GM18867 (cell line): Measurements from ENCODE around the gene RAB36.
"Not testable (repeated sequence)": the region's sequence is repeated elsewhere in the genome, so short reads cannot be mapped to it uniquely, and the experiment has no call there.

Experiments used
- ATAC-seq: cut with Tn5 transposase; IDR thresholded peaks from one replicate; pipeline ENCODE4 v1.9.1; 2021; ENCODE audit warnings: mild to moderate bottlenecking, moderate library complexity; ENCODE audit not compliant: unreplicated experiment

RAB36 gene

DNA sequence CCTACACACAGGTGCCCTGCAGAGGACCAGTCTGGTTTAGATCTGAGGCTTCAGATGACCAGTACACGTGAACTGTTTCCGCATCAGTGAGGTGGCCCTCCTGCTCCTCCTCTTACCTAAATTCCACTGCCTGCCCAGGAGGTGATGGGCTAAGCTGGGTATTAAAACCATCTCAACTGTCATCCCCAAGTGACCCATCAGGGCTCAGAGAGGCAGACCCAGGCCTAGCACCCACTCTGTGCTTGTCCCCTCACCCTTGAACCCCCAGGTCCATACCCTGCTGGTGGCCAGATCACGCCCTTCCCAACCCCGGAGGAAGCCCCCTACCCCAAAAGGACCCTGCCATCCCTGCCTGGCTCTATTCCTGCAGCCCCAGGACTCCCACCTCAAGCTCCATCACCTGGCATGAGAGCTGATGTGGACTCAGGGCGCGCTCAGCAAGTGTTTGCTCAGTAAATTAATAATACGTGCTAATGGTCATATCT, 24.8 kb upstream of the RAB36 start:
- ATAC-seq = no peak

DNA sequence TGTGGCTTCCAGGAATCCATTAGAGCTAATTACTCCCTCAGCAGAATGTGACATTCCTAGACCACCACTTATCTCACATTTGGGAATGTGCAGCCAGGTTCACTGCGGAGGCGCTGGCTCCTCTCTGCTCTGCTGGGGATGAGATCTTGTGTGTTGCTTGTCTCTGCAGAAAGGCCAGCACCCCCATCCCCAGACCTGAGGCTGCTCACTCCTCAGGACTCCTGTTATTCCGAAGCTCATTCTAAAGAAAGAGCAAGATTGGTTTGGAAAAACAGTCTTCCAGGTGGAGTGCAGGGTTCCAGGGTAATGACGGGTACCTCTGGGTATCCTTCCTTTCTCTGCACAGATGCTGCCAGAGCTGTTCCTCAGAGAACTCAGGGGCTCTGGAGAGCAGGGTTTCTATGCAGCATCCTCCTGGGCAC, 24.3 kb upstream of the RAB36 start:
- ATAC-seq = no peak

DNA sequence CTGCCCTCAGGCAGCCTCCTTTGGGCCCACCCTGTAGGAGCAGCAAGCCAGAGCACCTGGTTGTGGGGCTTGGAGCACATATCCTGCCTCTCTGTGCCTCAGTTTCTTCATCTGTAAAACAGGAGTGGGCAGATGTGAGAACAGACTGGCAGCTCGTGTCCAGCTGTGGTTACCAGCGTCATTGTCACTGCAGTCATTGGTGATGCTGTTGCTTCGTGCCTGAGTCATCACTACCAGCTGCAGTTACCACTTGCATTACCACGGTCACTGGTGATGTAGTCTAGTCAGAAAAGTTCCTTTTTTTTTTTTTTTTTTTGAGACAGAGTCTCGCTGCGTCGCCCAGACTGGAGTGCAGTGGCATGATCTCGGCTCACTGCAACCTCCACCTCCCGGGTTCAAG, 23.9 kb upstream of the RAB36 start:
- no peak for ATAC-seq

DNA sequence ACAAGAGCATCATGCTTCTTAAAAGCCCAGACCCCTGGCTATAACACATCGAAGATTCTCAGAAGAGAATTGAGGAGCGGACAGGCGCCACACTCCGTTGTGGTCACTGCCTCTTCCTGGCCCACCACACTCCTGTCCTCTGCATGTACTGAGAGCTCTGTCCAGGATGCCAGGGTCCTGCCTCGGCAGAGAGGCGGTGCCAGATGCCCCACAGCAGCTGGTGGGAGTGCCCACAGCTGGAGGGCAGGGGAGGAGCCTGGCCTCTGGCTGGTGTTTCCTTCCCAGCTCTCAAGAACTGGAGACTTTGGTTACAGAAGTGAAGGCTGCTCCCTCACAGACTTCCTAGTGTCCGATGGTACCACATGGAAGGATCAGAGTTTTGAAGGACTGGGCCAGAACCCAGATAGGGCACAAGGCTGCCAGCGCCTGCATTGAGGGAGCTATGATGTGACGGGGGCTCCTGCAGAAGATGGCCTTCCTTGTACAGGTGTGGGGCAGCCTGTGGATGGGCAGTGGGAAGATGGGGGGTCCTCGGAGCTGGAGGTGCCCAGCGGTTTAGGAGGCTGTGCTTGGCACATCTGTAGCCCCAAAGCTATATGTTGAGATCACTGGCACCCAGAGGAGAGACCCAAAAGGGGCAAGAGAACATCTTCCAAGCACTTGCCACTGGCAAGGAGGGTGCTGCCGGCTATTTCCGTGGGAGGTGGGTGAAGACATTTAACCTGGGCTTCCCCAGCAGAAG, 22.9 kb upstream of the RAB36 start:
- no peak for ATAC-seq

DNA sequence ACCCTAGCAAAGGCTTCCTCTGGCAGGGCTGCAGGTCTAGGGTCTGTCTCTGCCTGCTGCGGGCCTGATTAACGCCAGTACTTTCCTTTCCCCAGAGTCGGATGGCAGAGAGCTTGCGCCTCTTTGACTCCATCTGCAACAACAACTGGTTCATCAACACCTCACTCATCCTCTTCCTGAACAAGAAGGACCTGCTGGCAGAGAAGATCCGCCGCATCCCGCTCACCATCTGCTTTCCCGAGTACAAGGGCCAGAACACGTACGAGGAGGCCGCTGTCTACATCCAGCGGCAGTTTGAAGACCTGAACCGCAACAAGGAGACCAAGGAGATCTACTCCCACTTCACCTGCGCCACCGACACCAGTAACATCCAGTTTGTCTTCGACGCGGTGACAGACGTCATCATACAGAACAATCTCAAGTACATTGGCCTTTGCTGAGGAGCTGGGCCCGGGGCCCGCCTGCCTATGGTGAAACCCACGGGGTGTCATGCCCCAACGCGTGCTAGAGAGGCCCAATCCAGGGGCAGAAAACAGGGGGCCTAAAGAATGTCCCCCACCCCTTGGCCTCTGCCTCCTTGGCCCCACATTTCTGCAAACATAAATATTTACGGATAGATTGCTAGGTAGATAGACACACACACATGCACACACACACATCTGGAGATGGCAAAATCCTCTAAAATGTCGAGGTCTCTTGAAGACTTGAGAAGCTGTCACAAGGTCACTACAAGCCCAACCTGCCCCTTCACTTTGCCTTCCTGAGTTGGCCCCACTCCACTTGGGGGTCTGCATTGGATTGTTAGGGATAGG, 22.1 kb upstream of the RAB36 start:
- ATAC-seq = no peak

DNA sequence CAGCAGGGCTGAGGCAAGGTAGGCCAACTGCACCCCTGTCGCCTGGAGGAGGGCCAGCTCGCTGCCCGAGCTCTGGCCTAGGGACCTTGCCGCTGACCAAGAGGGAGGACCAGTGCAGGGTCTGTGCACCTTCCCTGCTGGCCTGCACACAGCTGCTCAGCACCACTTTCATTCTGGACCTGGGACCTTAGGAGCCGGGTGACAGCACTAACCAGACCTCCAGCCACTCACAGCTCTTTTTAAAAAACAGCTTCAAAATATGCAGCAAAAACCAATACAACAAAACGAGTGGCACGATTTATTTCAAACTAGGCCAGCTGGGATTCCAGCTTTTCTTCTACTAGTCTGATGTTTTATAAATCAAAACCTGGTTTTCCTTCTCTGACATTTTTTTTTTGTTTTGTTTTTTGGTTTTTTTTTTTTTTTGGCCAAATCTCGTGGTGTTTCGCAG, 21.4 kb upstream of the RAB36 start:
- ATAC-seq = no peak

DNA sequence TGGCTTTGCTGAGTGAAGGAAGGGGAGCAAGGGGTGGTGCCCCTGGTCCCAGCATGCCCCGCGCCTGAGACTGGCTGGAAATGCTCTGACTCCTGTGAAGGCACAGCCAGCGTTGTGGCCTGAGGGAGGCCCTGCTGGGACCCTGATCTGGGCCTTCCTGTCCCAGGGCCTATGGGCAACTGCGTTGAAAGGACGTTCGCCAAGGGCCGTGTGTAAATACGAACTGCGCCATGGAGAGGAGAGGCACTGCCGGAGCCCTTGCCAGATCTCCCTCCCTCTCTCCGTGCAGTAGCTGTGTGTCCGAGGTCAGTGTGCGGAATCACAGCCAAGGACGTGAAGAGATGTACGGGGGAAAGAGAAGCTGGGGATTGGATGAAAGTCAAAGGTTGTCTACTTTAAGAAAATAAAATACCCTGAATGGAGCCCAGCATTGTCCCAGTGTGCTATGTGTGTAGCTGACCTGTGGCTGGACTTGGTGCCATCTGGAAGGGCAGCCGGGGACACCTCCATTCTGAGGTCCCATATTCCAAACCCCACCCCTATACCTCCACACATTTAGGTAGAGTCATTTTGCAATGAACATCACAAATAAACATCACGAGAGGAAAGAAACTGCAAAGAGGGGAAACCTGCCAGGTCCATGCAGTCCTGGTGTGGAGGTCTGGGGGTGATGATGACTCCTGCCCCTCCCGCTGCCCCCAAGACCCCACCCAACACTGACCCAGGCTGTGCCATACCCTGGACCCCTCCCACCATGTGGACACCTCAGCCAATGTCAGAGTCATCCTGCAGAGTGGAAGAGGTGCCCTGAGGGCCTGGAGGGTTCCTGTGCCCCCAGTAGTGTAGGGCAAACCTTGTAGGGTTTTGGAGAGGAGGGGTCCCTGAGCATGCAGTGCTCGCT, 20.4 kb upstream of the RAB36 start:
- ATAC-seq = no peak

DNA sequence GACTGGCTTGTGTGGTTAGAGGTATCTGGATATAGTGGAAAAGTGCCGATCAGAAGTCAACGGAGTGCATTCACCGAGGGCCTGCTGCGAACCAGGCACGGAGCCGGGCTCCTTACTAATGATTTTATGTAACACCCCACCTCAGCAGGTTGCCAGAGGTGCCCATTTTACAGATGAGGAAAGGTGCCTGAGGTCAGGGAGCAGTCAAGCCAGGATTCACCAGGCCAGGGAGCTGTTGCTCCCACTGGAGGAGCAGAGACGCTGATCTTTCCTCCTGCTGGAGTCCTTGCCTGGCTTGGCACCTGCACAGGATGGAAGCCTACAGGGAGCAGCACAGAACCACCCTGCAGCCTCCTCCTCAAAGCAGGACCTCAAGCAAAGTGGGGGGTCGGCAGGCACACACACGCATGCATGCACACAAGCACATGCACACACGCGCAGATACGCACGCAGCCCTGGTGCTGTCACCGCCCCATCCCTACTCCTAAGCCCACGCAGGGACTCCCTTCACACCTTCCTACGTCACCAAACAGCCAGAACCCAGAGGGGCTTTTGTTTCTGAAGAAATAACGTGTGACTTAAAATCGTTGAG, 19.7 kb upstream of the RAB36 start:
- ATAC-seq = no peak

DNA sequence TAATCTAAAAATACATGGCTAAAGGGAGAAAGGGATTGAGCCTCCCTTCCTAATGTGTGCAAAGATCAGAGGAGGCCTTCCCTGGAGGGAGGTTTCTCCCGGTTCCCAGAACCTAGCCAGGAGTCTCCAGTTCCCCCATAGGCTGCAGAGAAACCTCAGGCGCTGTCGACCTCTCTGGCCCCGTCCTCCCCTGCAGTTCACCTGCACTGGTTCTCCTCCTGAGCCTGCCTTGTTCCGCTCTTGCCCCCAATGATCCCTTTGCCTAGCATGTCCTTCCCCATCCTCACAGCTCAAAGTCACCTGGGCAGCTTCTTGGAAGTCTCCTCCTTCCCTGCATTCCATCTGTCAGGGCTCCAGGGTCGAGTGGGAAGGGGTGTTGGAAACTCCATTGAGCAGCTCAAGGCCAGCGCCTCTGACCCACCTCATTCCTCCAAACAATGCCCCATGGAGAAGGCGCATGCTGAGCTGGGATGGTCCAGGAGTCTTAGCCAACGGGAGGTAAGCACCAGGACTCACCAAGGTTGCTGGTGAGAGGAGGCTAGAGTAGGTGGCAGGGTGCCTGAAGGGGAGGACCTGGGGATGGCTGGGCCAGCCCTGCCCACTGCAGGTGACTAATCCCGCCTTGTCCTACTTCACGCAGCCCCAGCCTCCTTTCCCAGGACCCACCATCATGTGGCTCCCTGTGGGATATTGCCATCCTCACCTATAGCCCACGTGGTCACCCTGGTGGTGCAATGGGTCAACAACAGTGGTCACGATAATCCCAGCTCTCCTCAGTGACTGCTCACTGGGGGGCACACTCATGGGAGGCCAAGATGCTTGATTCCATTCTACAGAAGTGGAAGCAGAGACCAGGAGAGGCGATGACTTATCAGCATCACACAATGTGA, 18.9 kb upstream of the RAB36 start:
- ATAC-seq = no peak

DNA sequence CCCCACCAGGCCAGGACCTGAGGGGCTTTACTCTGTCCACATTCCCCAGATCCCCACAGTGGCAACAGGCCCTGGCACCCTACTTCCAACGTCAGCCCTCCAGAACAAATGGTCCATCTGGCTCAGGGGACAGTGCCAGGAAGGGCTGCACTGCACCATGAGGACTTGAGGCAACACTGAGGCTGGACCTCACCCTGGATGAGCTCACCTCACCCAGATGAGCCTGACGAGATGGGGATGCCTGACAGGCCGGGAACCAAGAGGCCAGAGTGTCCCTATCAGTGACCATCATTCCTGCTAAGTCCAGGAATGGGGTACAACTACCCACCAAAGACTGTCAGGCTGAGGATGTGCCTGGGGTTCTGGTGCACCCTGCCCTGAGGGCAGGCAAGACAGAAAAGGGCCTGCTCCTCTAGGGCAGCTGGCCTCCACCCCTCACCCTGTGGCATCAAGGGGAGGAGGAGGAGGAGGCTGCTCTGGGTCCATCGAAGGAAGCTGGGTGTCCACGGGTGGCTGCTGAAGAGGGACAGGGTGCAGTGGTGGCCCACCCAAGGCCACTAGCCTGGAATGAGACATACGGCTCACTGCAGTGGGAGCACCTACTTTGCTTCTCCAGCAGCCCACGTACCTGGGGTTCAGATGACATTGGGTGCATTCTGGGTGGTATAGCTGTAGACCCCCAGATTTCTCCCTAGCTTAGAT, 18.1 kb upstream of the RAB36 start:
- no peak for ATAC-seq

DNA sequence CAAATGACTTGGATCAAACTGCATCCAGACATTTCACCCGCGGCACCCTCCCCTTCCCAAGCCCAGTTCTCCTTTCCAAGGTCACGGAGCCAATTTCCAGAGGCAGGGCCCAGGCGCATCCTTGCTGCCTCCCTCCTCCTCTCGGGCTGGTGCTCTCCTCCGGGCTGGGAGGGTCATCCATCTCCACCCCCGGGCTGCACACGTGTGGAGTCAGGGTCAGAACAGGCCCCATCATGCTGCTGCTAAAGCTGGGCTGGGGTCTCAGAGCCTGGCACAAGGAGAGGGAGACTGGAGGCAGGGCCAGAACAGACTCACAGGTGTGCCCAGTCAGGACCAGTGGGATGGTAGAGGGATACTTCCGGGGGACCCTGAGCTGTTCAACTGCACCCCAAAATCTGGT, 17.5 kb upstream of the RAB36 start:
- no peak for ATAC-seq

DNA sequence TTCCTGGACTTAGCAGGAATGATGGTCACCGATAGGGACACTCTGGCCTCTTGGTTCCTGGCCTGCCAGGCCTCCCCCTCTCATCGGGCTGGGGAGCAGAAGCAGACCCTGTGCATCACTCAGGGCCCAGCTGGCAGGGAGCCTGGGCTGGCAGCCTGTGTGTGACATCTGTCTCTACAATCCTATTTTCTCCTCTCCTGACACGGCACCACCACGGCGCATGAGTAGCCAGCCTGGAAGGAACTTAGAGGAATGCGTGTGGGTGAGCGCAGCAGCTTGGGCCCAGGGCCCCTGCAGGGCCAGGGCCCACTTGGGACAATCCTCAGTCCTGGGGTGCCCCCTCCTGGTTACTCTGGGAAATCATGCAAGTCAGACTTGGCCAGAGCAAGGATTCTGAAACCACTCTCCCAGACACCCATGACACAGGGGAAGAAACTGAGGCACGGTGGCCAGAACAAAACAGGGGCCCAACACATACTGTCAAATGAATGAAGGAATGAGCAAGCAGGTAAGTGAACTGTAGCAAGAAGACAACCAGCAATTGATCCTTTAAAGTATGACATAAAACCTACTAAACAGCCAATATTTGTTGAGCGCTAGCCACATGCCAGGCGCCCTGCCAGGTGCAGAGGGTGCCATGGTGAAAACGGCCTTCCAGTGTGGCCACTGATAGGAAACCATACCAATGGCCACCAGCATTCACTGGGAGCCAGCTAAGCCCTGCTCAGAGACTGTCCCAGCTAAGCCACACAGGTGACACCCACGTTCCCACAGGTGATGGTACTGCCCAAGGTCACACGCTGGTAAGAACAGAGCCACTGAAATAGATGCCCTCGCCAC, 16.8 kb upstream of the RAB36 start:
- no peak for ATAC-seq

DNA sequence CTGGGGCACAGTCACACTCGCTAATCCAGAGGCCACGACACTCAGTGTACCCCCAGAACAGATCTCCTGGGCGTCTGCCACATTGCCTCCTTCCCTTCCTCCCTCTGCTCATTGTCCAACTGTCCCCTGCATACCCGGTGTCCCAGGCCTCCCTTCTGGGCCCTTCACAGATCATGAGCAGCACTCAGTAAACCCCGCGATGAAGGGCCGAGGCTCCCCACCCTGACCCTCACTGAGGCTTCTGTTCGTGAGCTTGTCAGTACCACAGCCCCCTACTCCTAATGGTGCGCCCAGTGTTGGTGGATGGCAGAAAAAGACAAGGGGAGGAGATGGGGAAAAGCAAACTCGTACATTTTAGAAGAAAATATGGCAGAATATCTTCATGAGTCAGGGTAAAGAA, 16.1 kb upstream of the RAB36 start:
- no peak for ATAC-seq

DNA sequence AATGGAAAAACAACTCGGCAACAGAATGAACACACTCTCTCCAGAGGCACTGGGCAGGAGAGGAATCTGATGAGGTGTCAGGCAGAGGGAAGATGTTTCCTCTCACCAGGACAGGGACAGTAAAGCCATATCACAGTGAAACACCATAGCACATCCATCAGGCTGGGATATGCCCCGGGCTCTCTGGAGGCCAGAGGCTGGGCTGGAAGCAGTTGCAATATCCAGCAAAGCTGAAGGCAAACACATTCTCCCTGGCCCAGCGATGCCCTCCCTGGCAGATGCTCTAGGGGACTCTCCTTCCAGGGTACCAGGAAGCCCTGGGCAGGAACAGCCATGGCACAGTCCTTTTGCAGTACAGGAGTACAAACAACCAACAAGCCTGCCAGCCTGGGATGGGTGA, 14.6 kb upstream of the RAB36 start:
- ATAC-seq = no peak

DNA sequence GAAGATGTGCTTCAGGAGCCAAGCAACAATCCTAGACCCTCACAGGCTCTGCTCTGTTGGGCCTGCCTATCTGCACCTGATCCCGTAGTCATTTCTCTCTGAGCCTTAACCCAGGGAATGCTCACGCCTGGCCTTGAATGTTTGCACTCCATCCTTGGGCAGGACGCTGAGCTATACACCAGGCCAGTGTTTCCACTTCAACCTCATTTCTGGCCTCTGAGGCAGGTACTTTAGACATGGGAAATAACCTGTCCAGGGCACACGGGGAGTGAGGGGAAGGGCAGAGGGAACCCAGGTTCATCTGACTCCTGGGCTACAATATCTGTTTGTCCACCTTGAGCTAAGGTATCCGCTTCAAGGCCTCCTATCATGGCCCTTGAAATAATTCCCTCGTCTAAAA, 13.3 kb upstream of the RAB36 start:
- no peak for ATAC-seq

DNA sequence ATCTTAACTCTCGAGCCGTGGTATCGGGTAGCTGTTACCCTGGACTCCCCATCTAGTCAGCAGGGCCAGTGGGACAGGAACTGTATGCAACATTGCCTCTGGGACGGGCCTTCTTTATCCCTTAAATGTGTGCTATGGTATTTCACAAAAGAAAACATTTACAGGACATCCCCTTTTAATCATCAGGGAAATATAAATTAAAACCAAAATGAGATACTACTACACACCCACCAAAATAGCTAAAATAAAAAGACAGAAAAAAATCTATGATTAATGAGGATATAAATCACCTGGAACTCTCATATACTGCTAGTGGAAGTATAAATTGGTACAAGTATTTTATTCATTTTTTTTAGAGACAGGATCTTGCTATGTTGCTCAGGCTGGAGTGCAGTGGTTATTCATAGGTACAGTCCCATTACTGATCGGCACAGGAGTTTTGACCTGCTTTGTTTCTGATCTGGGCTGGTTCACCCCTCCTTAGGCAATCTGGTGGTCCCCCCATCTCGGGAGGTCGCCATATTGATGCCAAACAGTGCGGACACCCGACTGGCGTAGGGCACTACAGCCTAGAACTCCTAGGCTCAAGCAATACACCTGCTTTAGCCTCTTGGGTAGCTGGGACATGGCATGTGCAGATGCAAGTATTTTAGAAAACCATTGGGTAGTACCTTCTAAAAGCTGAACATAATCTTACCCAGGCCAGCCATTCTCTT, 12.7 kb upstream of the RAB36 start:
- ATAC-seq = no peak

DNA sequence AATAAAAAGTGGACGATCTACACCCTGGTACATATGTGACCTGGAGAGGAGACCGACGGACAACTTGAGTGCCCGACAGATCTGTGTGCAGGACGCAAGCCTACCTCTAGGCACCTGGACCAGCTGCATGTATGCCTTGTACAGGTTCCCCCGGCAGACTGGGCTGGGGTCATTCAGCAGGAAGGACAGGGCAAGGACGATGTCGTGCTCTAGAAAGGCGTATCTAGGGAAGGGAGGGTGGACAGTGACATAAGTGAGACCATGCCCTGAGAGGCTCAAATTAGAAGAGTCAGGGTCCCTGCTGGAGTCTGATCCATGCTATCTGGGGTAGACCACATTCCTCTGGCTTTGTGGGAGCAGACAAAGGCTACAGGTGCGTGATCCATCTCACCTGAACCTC, 11.4 kb upstream of the RAB36 start:
- ATAC-seq = no peak

DNA sequence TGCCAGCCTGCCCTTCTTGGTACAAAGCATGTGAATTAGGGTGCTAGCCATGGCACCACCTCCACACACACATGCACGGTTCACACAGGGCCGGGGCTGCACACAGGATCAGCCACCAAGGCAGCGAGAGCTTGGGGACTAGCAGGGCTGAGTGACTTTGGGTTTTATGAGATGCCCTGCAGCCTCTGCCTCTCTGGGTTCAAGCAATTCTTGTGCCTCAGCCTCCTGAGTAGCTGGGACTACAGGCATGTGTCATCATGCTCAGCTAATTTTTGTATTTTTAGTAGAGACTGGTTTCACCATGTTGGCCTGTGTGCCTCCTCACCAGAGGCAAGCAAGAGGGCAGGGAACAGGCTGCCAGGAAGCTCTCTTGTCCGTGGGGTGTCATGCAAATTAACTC, 8.3 kb upstream of the RAB36 start:
- not testable (repeated sequence) for ATAC-seq
